ENCODE data around the gene LPP. TPM values are rescaled to one million over a fixed set of nuclear protein-coding genes. Genes with fewer than 3 reads are reported as not detected.

Gene LPP
- total RNA-seq, 2 donors from 2014 or later, result 1,568 to 1,607 TPM

GRCh38 chr3:188342991-188343732 is 189.2 kb downstream of the LPP start:
- no peaks in the 10 kb centered on the region for H3K27me3 ChIP-seq (replicated peaks; ENCODE audit: insufficient read depth)
- peak overlapping the region in 1 of 2 donors; percentile 6 for H3K27ac ChIP-seq
- peaks cover 36 to 79% of the 10 kb centered on the region in 2 donors for H3K4me1 ChIP-seq (ENCODE audit: control insufficient read depth in 1 of 2, low read depth in 2 of 2)
- H3K36me3 ChIP-seq, result no peaks in the 10 kb centered on the region
- ATAC-seq (ENCODE audit: insufficient number of reproducible peaks, low FRiP score, low read depth), result no peak
- H3K4me3 ChIP-seq, result no peak overlapping the region
- no peak for TF ChIP-seq CTCF (IDR thresholded peaks at IDR 0.05)
- H3K9me3 ChIP-seq, result no peaks in the 10 kb centered on the region
- no peak for DNase-seq (ENCODE audit: low spot score)

- H3K36me3 ChIP-seq, result no peaks in the 10 kb centered on the region
- H3K9me3 ChIP-seq, result no peaks in the 10 kb centered on the region
- H3K27me3 ChIP-seq (replicated peaks; ENCODE audit: insufficient read depth), result no peaks in the 10 kb centered on the region
- no peak for TF ChIP-seq CTCF (IDR thresholded peaks at IDR 0.05)
- DNase-seq (ENCODE audit: low spot score) (no peak), ATAC-seq (ENCODE audit: insufficient number of reproducible peaks, low FRiP score, low read depth) (no peak)
- H3K27ac ChIP-seq, result peak overlapping the region in 1 of 2 donors; percentile 6
- H3K4me3 ChIP-seq, result no peak overlapping the region
- peaks cover 38 to 79% of the 10 kb centered on the region in 2 donors for H3K4me1 ChIP-seq (ENCODE audit: control insufficient read depth in 1 of 2, low read depth in 2 of 2)
Measured at GRCh38 chr3:188343894-188344293, 189.9 kb downstream of the LPP start.

- Histone ChIP-seq H3K9me3 (no peaks in the 10 kb centered on the region), H3K4me3 (no peak overlapping the region), H3K4me1 (ENCODE audit: control insufficient read depth in 1 of 2, low read depth in 2 of 2) (peaks cover 46 to 79% of the 10 kb centered on the region in 2 donors), H3K27ac (peak overlapping the region in 1 of 2 donors; percentile 19), H3K36me3 (no peaks in the 10 kb centered on the region), H3K27me3 (replicated peaks; ENCODE audit: insufficient read depth) (no peaks in the 10 kb centered on the region)
- ATAC-seq (ENCODE audit: insufficient number of reproducible peaks, low FRiP score, low read depth), result no peak
- DNase-seq (ENCODE audit: low spot score), result no peak
- TF ChIP-seq CTCF (IDR thresholded peaks at IDR 0.05), result no peak
Measured at GRCh38 chr3:188345223-188345622, 191.3 kb downstream of the LPP start.

GRCh38 chr3:188348435-188349244 is 194.7 kb downstream of the LPP start:
- peak; percentile 53 for DNase-seq (ENCODE audit: low spot score)
- H3K27ac ChIP-seq, result peak overlapping the region; percentile 67 to 71
- no peaks in the 10 kb centered on the region for H3K36me3 ChIP-seq
- peak overlapping the region; percentile 26 for H3K4me3 ChIP-seq
- H3K4me1 ChIP-seq (ENCODE audit: control insufficient read depth in 1 of 2, low read depth in 2 of 2), result peaks cover 41 to 80% of the 10 kb centered on the region in 2 donors
- peak; percentile 85 for ATAC-seq (ENCODE audit: insufficient number of reproducible peaks, low FRiP score, low read depth)
- no peak for TF ChIP-seq CTCF (IDR thresholded peaks at IDR 0.05)
- no peaks in the 10 kb centered on the region for H3K9me3 ChIP-seq
- no peaks in the 10 kb centered on the region for H3K27me3 ChIP-seq (replicated peaks; ENCODE audit: insufficient read depth)

GRCh38 chr3:188349351-188349901 is 195.5 kb downstream of the LPP start:
- no peaks in the 10 kb centered on the region for H3K27me3 ChIP-seq (replicated peaks; ENCODE audit: insufficient read depth)
- DNase-seq (ENCODE audit: low spot score) (no peak), ATAC-seq (ENCODE audit: insufficient number of reproducible peaks, low FRiP score, low read depth) (no peak)
- H3K27ac ChIP-seq, result peak overlapping the region; percentile 67 to 71
- peak overlapping the region; percentile 17 for H3K4me3 ChIP-seq
- peaks cover 37 to 77% of the 10 kb centered on the region in 2 donors for H3K4me1 ChIP-seq (ENCODE audit: control insufficient read depth in 1 of 2, low read depth in 2 of 2)
- no peaks in the 10 kb centered on the region for H3K9me3 ChIP-seq
- no peaks in the 10 kb centered on the region for H3K36me3 ChIP-seq
- TF ChIP-seq CTCF (IDR thresholded peaks at IDR 0.05), result no peak
